Mammary epithelial cell (primary cell): ENCODE measurements around the gene ASCC3.
"Not testable (repeated sequence)": the region's sequence is repeated elsewhere in the genome, so short reads cannot be mapped to it uniquely, and the experiment has no call there.

Experiments used
- EZH2 ChIP-seq: IDR thresholded peaks from 2 replicates; pipeline ENCODE4 v1.6.1; 2012; ENCODE audit warnings: low read length, inconsistent platforms, borderline replicate concordance
- TF ChIP-seq, protein P1 (sequence below), 2 donors: IDR thresholded peaks in 1 of 2; conservative IDR thresholded peaks in 1 of 2; 2 replicates each; pipeline ENCODE4 v1.5.1; 2011 to 2012; ENCODE audit warnings: inconsistent platforms in 2 of 2, low read length in 2 of 2, mild to moderate bottlenecking in 2 of 2, control low read depth in 1 of 2, low read depth in 1 of 2; ENCODE audit not compliant: insufficient read depth in 1 of 2; ENCODE audit errors: extremely low read depth in 1 of 2

DNA sequence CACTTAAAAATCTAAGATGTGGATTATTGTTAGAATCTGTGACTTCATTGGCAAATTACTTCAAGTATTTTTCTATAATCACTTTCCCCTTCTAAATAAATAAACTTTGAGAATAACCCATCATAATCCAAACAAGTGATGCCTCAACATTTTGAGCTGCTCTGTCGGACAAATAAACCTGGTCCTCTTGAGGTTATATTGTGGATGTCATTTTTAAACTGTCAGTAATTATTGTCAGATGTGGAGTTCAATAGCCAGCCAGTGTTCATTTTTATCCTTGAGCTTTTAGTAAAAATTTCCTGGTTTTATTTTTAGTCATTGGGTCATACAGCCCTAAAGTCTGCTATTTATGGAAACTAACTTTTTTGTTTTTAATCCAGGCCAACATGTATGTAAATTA is 9.5 kb upstream of the ASCC3 start:
- TF ChIP-seq EZH2: not testable (repeated sequence)
- TF ChIP-seq, protein P1, sequence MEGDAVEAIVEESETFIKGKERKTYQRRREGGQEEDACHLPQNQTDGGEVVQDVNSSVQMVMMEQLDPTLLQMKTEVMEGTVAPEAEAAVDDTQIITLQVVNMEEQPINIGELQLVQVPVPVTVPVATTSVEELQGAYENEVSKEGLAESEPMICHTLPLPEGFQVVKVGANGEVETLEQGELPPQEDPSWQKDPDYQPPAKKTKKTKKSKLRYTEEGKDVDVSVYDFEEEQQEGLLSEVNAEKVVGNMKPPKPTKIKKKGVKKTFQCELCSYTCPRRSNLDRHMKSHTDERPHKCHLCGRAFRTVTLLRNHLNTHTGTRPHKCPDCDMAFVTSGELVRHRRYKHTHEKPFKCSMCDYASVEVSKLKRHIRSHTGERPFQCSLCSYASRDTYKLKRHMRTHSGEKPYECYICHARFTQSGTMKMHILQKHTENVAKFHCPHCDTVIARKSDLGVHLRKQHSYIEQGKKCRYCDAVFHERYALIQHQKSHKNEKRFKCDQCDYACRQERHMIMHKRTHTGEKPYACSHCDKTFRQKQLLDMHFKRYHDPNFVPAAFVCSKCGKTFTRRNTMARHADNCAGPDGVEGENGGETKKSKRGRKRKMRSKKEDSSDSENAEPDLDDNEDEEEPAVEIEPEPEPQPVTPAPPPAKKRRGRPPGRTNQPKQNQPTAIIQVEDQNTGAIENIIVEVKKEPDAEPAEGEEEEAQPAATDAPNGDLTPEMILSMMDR (conservative IDR thresholded peaks at IDR 0.05 in 1 of 2, IDR thresholded peaks at IDR 0.05 in 1 of 2; ENCODE audit: extremely low read depth in 1 of 2, insufficient read depth in 1 of 2, low read depth in 1 of 2, low read length in 2 of 2): not testable (repeated sequence)
